ENCODE measurements around the gene HSF2BP.
"Not testable (repeated sequence)": the region's sequence is repeated elsewhere in the genome, so short reads cannot be mapped to it uniquely, and the experiment has no call there.

- TF ChIP-seq EP300, CTCF (IDR thresholded peaks at IDR 0.05): not testable (repeated sequence)
These were observed 136.7 kb downstream of the HSF2BP start for GRCh38 chr21:43522495-43523131.
